ENCODE results near the gene PDZD11. TPM values are rescaled to one million over a fixed set of nuclear protein-coding genes. Genes with fewer than 3 reads are reported as not detected.

Gene PDZD11
- polyA plus RNA-seq, 1 of the 3 experiments (the other 2 are of a cell fraction): 169 TPM

Small RNAs within 50 kb of the gene (small RNA-seq; reads per million reads assigned to genes)
- 0 to 3.4 (median 0) reads per million in 7 experiments for gene RNA5SP507

Other genes starting within 250 kb of the PDZD11 start
- gene AWAT2, start 240.0 kb downstream of the PDZD11 start, polyA plus RNA-seq (2012; rRNA removed): 0.13 and 0.15 TPM in 2 replicates
- not detected in 2 replicates for gene OTUD6A, start 227.5 kb downstream of the PDZD11 start, polyA plus RNA-seq (2012; rRNA removed)
- 49.4 and 59.9 TPM in 2 replicates for gene IGBP1, start 156.5 kb downstream of the PDZD11 start, polyA plus RNA-seq (2012; rRNA removed)
- 0.05 TPM in 1 of 2 replicates, not detected in the other for gene DGAT2L6, start 112.4 kb downstream of the PDZD11 start, polyA plus RNA-seq (2012; rRNA removed)
- not detected in 2 replicates for gene AWAT1, start 55.3 kb downstream of the PDZD11 start, polyA plus RNA-seq (2012; rRNA removed)
- gene P2RY4, start 29.7 kb downstream of the PDZD11 start, polyA plus RNA-seq (2012; rRNA removed): 0.05 and 0.06 TPM in 2 replicates
- gene ARR3, start 21.6 kb downstream of the PDZD11 start, polyA plus RNA-seq (2012; rRNA removed): not detected in 2 replicates
- gene RAB41, start 7.8 kb downstream of the PDZD11 start, polyA plus RNA-seq (2012; rRNA removed): not detected in 2 replicates
- gene KIF4A, start 177 bp upstream of the PDZD11 start, polyA plus RNA-seq (2012; rRNA removed): 11.0 and 11.5 TPM in 2 replicates
- gene GDPD2, start 133.4 kb upstream of the PDZD11 start, polyA plus RNA-seq (2012; rRNA removed): 0.06 and 0.08 TPM in 2 replicates
- gene DLG3, start 154.9 kb upstream of the PDZD11 start, polyA plus RNA-seq (2012; rRNA removed): 11.7 TPM in 2 replicates